HG02970 (cell line): ENCODE results near the gene USP28.
"Not testable (repeated sequence)": the region's sequence is repeated elsewhere in the genome, so short reads cannot be mapped to it uniquely, and the experiment has no call there.

ENCODE experiments used
- ATAC-seq: cut with Tn5 transposase; IDR thresholded peaks from one replicate; pipeline ENCODE4 v1.9.1; 2021; ENCODE audit warnings: mild to moderate bottlenecking, moderate library complexity, moderate number of reproducible peaks; ENCODE audit not compliant: unreplicated experiment, low FRiP score

USP28 gene

GRCh38 chr11:113880971-113881370 lies 5.6 kb upstream of the USP28 start:
- ATAC-seq = no peak

- ATAC-seq = not testable (repeated sequence)
Measured at GRCh38 chr11:113879446-113879845, 4.1 kb upstream of the USP28 start.

GRCh38 chr11:113877670-113878055 lies 2.3 kb upstream of the USP28 start:
- no peak for ATAC-seq

- ATAC-seq = no peak
Measured at GRCh38 chr11:113876798-113877669, 1.7 kb upstream of the USP28 start.

- no peak for ATAC-seq
Measured at GRCh38 chr11:113876074-113876797, 864 bp upstream of the USP28 start.

GRCh38 chr11:113874581-113875233 lies 665 bp downstream of the USP28 start:
- ATAC-seq = peak; percentile 24

- ATAC-seq = no peak
Measured at GRCh38 chr11:113874096-113874495, 1.3 kb downstream of the USP28 start.

- no peak for ATAC-seq
Measured at GRCh38 chr11:113873236-113873626, 2.1 kb downstream of the USP28 start.

GRCh38 chr11:113871336-113871735 lies 4.0 kb downstream of the USP28 start:
- no peak for ATAC-seq

- ATAC-seq = no peak
Measured at GRCh38 chr11:113867843-113868503, 7.4 kb downstream of the USP28 start.

- no peak for ATAC-seq
Measured at GRCh38 chr11:113865873-113866272, 9.5 kb downstream of the USP28 start.

GRCh38 chr11:113864410-113864809 lies 11.0 kb downstream of the USP28 start:
- no peak for ATAC-seq

GRCh38 chr11:113862435-113862834 lies 12.9 kb downstream of the USP28 start:
- no peak for ATAC-seq

GRCh38 chr11:113859665-113860064 lies 15.7 kb downstream of the USP28 start:
- no peak for ATAC-seq

- ATAC-seq = no peak
Measured at GRCh38 chr11:113856966-113857759, 18.2 kb downstream of the USP28 start.

GRCh38 chr11:113855803-113856202 lies 19.6 kb downstream of the USP28 start:
- ATAC-seq = no peak

GRCh38 chr11:113850188-113850587 lies 25.2 kb downstream of the USP28 start:
- ATAC-seq = no peak

GRCh38 chr11:113849713-113850112 lies 25.7 kb downstream of the USP28 start:
- ATAC-seq = no peak

GRCh38 chr11:113847580-113847979 lies 27.8 kb downstream of the USP28 start:
- no peak for ATAC-seq

GRCh38 chr11:113847111-113847510 lies 28.3 kb downstream of the USP28 start:
- ATAC-seq = no peak
